HG02852 (cell line): ENCODE measurements around the gene CROCC.

Source experiments
- ATAC-seq: cut with Tn5 transposase; IDR thresholded peaks from one replicate; pipeline ENCODE4 v1.9.1; 2021; ENCODE audit warnings: mild to moderate bottlenecking, moderate library complexity; ENCODE audit not compliant: unreplicated experiment

The CROCC gene

GRCh38 chr1:16966282-16966681, 44.6 kb downstream of the CROCC start:
- no peak for ATAC-seq

GRCh38 chr1:16967095-16967575, 45.4 kb downstream of the CROCC start:
- no peak for ATAC-seq

GRCh38 chr1:16967962-16968361, 46.2 kb downstream of the CROCC start:
- ATAC-seq: no peak

GRCh38 chr1:16968372-16968771, 46.6 kb downstream of the CROCC start:
- no peak for ATAC-seq

- no peak for ATAC-seq
Measured at GRCh38 chr1:16969057-16969611, 47.4 kb downstream of the CROCC start.

GRCh38 chr1:16969651-16970050, 47.9 kb downstream of the CROCC start:
- no peak for ATAC-seq

- ATAC-seq: no peak
Measured at GRCh38 chr1:16970132-16970910, 48.6 kb downstream of the CROCC start.

- ATAC-seq: no peak
Measured at GRCh38 chr1:16971341-16972188, 49.8 kb downstream of the CROCC start.

- no peak for ATAC-seq
Measured at GRCh38 chr1:16972189-16972895, 50.6 kb downstream of the CROCC start.

- ATAC-seq: no peak
Measured at GRCh38 chr1:16973215-16973614, 51.5 kb downstream of the CROCC start.

GRCh38 chr1:16975211-16975610, 53.5 kb downstream of the CROCC start:
- no peak for ATAC-seq

- ATAC-seq: no peak
Measured at GRCh38 chr1:16975838-16976237, 54.1 kb downstream of the CROCC start.

- ATAC-seq: no peak
Measured at GRCh38 chr1:16976966-16977365, 55.2 kb downstream of the CROCC start.

- no peak for ATAC-seq
Measured at GRCh38 chr1:16977377-16977776, 55.6 kb downstream of the CROCC start.

- no peak for ATAC-seq
Measured at GRCh38 chr1:16978139-16978538, 56.4 kb downstream of the CROCC start.

GRCh38 chr1:16978567-16979474, 57.1 kb downstream of the CROCC start:
- ATAC-seq: no peak

- ATAC-seq: no peak
Measured at GRCh38 chr1:16979475-16980327, 58.0 kb downstream of the CROCC start.

GRCh38 chr1:16980473-16981268, 58.9 kb downstream of the CROCC start, which contains the start of gene MFAP2:
Gene MFAP2, minus strand, starts transcription at chr1:16980620. Its CDS starts 2,347 bp downstream, at chr1:16978273.
- ATAC-seq: no peak
